Adipocyte (in vitro differentiated cells): ENCODE results near the gene EIF2A.

Experiments
- DNase-seq: peaks from one replicate; pipeline ENCODE4 v3.0.0-alpha.2; 2015; ENCODE audit warnings: low read depth
- H3K27me3 ChIP-seq: replicated peaks from 2 replicates; pipeline ENCODE4 v1.7.0; 2013; ENCODE audit warnings: mild to moderate bottlenecking, low read length, moderate library complexity; ENCODE audit not compliant: control insufficient read depth, insufficient read depth
- H3K36me3 ChIP-seq: 2 replicates; pipeline ENCODE4 v1.7.0; 2013; ENCODE audit warnings: low read length, mild to moderate bottlenecking, moderate library complexity; ENCODE audit not compliant: control insufficient read depth, insufficient read depth, severe bottlenecking
- H3K4me1 ChIP-seq: 2 replicates; pipeline ENCODE4 v1.7.0; 2013; ENCODE audit warnings: mild to moderate bottlenecking, low read length, moderate library complexity; ENCODE audit not compliant: control insufficient read depth, insufficient read depth
- H3K4me3 ChIP-seq: 2 replicates; pipeline ENCODE4 v1.7.0; 2013; ENCODE audit warnings: mild to moderate bottlenecking, low read length, moderate library complexity
- H3K9ac ChIP-seq: 2 replicates; pipeline ENCODE4 v1.7.0; 2013; ENCODE audit warnings: mild to moderate bottlenecking, low read length, moderate library complexity
- H3K9me3 ChIP-seq: 2 replicates; pipeline ENCODE4 v1.7.0; 2013; ENCODE audit warnings: mild to moderate bottlenecking, low read length, moderate library complexity; ENCODE audit not compliant: control insufficient read depth

Gene EIF2A

GRCh38 chr3:150521463-150521862 lies 25.1 kb upstream of the EIF2A start:
- Histone ChIP-seq H3K36me3 (no peaks in the 10 kb centered on the region), H3K27me3 (no peaks in the 10 kb centered on the region), H3K4me1 (no peaks in the 10 kb centered on the region), H3K4me3 (no peak overlapping the region), H3K9ac (no peak overlapping the region), H3K9me3 (no peaks in the 10 kb centered on the region)
- DNase-seq: peak; percentile 9

DNA sequence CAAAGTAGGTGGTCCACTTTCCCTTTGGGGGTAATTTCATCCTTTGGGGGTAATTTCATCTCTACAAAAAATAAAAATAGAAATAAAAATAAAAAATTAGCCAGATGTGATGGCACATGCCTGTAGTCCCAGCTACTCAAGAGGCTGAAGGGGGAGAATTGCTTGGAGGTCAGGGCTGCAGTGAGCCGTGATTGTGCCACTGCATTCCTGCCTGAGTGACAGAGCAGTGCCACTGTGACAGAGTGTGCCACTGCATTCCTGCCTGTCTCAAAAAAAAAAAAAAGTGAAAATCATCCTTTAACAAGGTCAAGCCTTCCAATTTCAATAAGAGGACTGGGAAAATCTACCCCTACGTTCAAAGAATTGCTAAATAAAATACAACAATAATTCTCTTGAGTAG lies 23.0 kb upstream of the EIF2A start:
- Histone ChIP-seq H3K4me3 (no peak overlapping the region), H3K9ac (no peak overlapping the region), H3K27me3 (no peaks in the 10 kb centered on the region), H3K4me1 (peaks cover 5% of the 10 kb centered on the region), H3K9me3 (no peaks in the 10 kb centered on the region), H3K36me3 (no peaks in the 10 kb centered on the region)
- DNase-seq: no peak

- Histone ChIP-seq H3K9me3 (no peaks in the 10 kb centered on the region), H3K4me1 (peaks cover 5% of the 10 kb centered on the region), H3K36me3 (no peaks in the 10 kb centered on the region), H3K9ac (no peak overlapping the region), H3K4me3 (no peak overlapping the region), H3K27me3 (no peaks in the 10 kb centered on the region)
- DNase-seq: peak; percentile 61
Measured at GRCh38 chr3:150527464-150528255, 18.9 kb upstream of the EIF2A start.

GRCh38 chr3:150528354-150528797 lies 18.2 kb upstream of the EIF2A start:
- peak; percentile 88 for DNase-seq
- H3K27me3 ChIP-seq: no peaks in the 10 kb centered on the region
- peaks cover 5% of the 10 kb centered on the region for H3K4me1 ChIP-seq
- no peaks in the 10 kb centered on the region for H3K36me3 ChIP-seq
- peak overlapping the region; percentile 29 for H3K4me3 ChIP-seq
- no peak overlapping the region for H3K9ac ChIP-seq
- H3K9me3 ChIP-seq: no peaks in the 10 kb centered on the region

DNA sequence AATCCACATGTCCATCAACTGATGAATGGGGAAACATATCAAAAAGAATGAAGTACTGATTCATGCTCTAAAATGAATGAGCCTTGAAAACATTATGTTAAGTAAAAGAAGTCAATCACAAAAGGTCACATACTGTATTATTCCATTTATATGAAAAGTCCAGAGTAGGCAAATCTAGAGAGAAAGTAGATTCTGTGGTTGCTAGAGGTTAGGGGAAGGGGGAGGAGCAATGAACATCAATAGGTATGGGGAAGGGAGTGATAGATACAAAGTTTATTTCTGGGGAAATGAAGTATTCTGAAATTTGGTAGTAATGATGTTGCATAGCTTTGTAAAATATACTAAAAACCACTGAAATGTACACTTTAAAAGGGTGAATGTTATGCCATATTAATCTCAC lies 14.8 kb upstream of the EIF2A start:
- H3K27me3 ChIP-seq: no peaks in the 10 kb centered on the region
- no peaks in the 10 kb centered on the region for H3K36me3 ChIP-seq
- no peaks in the 10 kb centered on the region for H3K9me3 ChIP-seq
- H3K4me3 ChIP-seq: no peak overlapping the region
- peaks cover 5% of the 10 kb centered on the region for H3K4me1 ChIP-seq
- H3K9ac ChIP-seq: no peak overlapping the region
- no peak for DNase-seq

GRCh38 chr3:150535204-150535603 lies 11.4 kb upstream of the EIF2A start:
- no peaks in the 10 kb centered on the region for H3K27me3 ChIP-seq
- no peak for DNase-seq
- no peaks in the 10 kb centered on the region for H3K36me3 ChIP-seq
- no peaks in the 10 kb centered on the region for H3K9me3 ChIP-seq
- no peak overlapping the region for H3K4me3 ChIP-seq
- H3K4me1 ChIP-seq: no peaks in the 10 kb centered on the region
- no peak overlapping the region for H3K9ac ChIP-seq

DNA sequence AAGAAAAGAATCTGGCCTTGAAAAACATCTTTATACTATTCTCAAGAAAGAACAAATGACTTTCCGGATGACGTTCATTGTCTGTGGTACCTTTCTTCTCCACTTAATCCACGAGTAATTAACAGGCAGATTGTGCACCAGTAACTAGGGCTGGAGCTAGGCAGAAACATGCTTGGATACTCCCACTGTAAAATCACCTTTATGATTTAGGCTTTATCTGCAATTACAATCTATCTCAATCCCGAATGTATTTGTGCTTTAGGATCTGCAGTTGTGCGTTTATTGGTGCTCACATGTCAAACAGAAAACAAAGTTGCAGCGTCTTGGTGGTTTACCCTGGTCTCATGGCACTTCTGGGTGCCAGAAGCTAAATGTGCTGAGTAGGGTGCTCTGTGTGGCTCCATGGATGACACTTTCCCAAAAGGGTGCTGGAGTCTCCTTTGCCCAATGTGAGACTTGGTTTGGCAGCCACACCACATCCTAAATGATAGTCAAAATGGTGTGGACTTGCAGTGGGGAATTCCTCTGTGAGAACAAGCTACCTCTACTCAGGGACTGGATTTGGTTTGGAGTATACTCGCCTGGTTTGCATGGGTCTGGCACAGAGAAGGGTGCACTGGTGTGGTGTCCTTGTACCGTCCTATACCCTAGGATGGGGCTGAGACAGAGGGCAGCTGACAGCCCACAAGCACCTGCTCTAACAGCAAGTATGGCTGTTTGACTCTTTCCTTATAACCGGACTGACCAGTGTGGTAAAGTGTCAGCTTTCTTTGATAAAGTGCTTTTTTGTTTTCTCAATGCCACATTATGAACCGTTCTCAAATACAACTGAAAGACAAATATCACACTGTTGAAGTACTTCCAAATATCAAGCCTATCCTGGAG lies 8.0 kb upstream of the EIF2A start:
- no peak overlapping the region for H3K4me3 ChIP-seq

GRCh38 chr3:150540297-150540696 lies 6.3 kb upstream of the EIF2A start:
- H3K27me3 ChIP-seq: no peaks in the 10 kb centered on the region
- no peak for DNase-seq
- no peaks in the 10 kb centered on the region for H3K9me3 ChIP-seq
- no peak overlapping the region for H3K4me3 ChIP-seq
- no peak overlapping the region for H3K9ac ChIP-seq
- peaks cover 31% of the 10 kb centered on the region for H3K36me3 ChIP-seq
- peaks cover 28% of the 10 kb centered on the region for H3K4me1 ChIP-seq

More for the DNA sequence above, 8.0 kb upstream of the EIF2A start:
- no peak for DNase-seq
- H3K4me1 ChIP-seq: peaks cover 14% of the 10 kb centered on the region
- no peaks in the 10 kb centered on the region for H3K27me3 ChIP-seq
- H3K36me3 ChIP-seq: peaks cover 20% of the 10 kb centered on the region
- H3K9ac ChIP-seq: no peak overlapping the region
- no peaks in the 10 kb centered on the region for H3K9me3 ChIP-seq

DNA sequence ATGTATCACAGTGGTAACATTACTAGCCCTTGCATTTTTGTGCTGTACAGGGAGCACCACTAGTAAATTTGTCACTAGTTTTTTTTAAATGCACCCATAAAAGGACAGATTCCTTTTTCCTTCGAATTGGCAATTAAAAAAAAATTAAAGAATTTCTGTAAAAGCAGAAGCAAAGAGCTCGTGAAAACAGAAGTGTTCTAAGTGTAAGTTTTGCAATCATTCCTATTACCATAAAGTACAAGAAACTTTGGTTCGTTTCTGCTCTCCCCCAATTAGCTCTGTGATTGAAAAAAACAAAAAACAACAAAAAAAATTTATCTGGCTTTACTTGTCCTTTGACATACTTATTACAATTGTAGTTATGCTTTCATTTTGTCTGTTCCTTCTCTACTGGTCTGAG lies 5.6 kb upstream of the EIF2A start:
- Histone ChIP-seq H3K27me3 (no peaks in the 10 kb centered on the region), H3K36me3 (peaks cover 31% of the 10 kb centered on the region), H3K4me3 (no peak overlapping the region), H3K9ac (peak overlapping the region; percentile 11), H3K9me3 (no peaks in the 10 kb centered on the region), H3K4me1 (peaks cover 28% of the 10 kb centered on the region)
- DNase-seq: no peak

DNA sequence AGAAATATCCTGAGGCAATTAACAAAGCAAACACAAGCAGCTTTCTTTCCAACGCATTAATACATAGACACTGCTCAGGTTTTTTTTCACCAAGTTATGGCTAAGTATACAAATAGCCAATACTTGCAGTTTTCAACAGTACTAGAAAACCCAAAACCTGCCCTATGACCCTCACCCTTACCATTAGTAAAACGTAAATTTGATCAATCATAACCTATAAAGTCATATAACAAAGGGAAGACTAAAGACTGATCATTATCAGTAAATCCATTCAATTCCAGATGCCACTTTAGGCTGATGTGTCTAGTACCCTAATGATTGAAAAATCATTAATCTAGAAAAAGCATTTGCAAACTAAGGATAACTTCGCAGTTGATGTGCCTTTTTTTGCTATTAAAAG lies 3.5 kb upstream of the EIF2A start:
- no peaks in the 10 kb centered on the region for H3K27me3 ChIP-seq
- no peaks in the 10 kb centered on the region for H3K9me3 ChIP-seq
- H3K36me3 ChIP-seq: peaks cover 31% of the 10 kb centered on the region
- H3K9ac ChIP-seq: no peak overlapping the region
- no peak for DNase-seq
- H3K4me3 ChIP-seq: no peak overlapping the region
- peaks cover 38% of the 10 kb centered on the region for H3K4me1 ChIP-seq

GRCh38 chr3:150543531-150543930 lies 3.1 kb upstream of the EIF2A start:
- H3K4me1 ChIP-seq: peaks cover 42% of the 10 kb centered on the region
- no peaks in the 10 kb centered on the region for H3K9me3 ChIP-seq
- DNase-seq: no peak
- no peaks in the 10 kb centered on the region for H3K27me3 ChIP-seq
- no peak overlapping the region for H3K4me3 ChIP-seq
- peaks cover 31% of the 10 kb centered on the region for H3K36me3 ChIP-seq
- no peak overlapping the region for H3K9ac ChIP-seq
